HG03045 (cell line): Measurements from ENCODE around the gene STARD3.

Experiments
- ATAC-seq: cut with Tn5 transposase; IDR thresholded peaks from one replicate; pipeline ENCODE4 v1.9.1; 2021; ENCODE audit warnings: mild to moderate bottlenecking, moderate library complexity; ENCODE audit not compliant: unreplicated experiment

STARD3 gene

GRCh38 chr17:39634384-39634871 is 2.5 kb upstream of the STARD3 start:
- ATAC-seq = no peak

- ATAC-seq = no peak
These were observed 1.2 kb upstream of the STARD3 start for GRCh38 chr17:39635614-39636176.

GRCh38 chr17:39636587-39636926 is 387 bp upstream of the STARD3 start:
- peak; percentile 10 for ATAC-seq

GRCh38 chr17:39638317-39638716 is 1.4 kb downstream of the STARD3 start:
- ATAC-seq = no peak

- no peak for ATAC-seq
These were observed 2.1 kb downstream of the STARD3 start for GRCh38 chr17:39639043-39639442.

- ATAC-seq = no peak
These were observed 2.9 kb downstream of the STARD3 start for GRCh38 chr17:39639566-39640458.

- ATAC-seq = no peak
These were observed 3.7 kb downstream of the STARD3 start for GRCh38 chr17:39640591-39641031.

- no peak for ATAC-seq
These were observed 4.2 kb downstream of the STARD3 start for GRCh38 chr17:39641097-39641496.

- no peak for ATAC-seq
These were observed 4.9 kb downstream of the STARD3 start for GRCh38 chr17:39641883-39642282.

- ATAC-seq = no peak
These were observed 5.5 kb downstream of the STARD3 start for GRCh38 chr17:39642291-39643074.

GRCh38 chr17:39643271-39643670 is 6.3 kb downstream of the STARD3 start:
- ATAC-seq = no peak

- ATAC-seq = no peak
These were observed 10.3 kb downstream of the STARD3 start for GRCh38 chr17:39647256-39647655.

- no peak for ATAC-seq
These were observed 11.8 kb downstream of the STARD3 start for GRCh38 chr17:39648616-39649366.

GRCh38 chr17:39650121-39650579 is 13.2 kb downstream of the STARD3 start:
- no peak for ATAC-seq

- no peak for ATAC-seq
These were observed 15.1 kb downstream of the STARD3 start for GRCh38 chr17:39651923-39652586.

- no peak for ATAC-seq
These were observed 15.8 kb downstream of the STARD3 start for GRCh38 chr17:39652587-39653315.

- no peak for ATAC-seq
These were observed 16.3 kb downstream of the STARD3 start for GRCh38 chr17:39653316-39653661.

- ATAC-seq = no peak
These were observed 16.9 kb downstream of the STARD3 start for GRCh38 chr17:39653662-39654331.

- ATAC-seq = no peak
These were observed 18.2 kb downstream of the STARD3 start for GRCh38 chr17:39655105-39655504.
